ENCODE measurements around the gene CACNA1G.

CACNA1G gene

DNA sequence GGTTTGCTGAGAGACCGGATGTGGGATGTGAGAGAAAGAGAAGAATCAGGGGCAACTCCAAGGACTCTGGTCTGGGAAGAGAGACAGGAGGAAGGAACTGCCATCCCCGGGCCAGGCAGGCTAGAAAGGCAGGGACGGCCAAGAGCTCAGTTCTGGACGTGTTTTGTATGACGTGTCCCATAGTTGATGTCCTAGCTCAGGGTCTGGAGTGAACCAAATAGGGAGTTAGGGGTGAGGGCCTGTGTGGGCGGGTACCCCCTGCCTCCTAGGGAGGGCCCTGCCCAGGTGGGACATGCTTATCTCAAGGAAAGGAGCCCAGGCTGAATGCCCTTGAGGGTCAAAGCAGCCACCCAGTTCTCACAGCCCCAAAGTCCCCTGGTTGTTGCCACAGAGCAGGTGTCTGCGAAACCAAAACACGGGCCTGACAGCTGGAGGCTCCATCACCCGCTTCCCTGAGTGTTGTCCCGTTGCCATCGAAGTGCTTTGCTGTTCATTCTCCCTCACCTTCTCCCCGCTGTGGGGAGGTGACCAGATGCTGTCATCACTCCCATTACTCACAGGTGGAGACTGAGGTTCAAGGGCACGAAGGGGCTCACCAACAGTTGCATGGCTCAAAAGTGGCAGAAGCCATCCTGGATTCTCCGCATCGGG, 81.7 kb downstream of the CACNA1G start:
- H3K27ac ChIP-seq (ENCODE audit: low read depth, low read length, poor library complexity, severe bottlenecking), result no peak overlapping the region
- no peaks in the 10 kb centered on the region for H3K9me2 ChIP-seq (ENCODE audit: low read depth, low read length)
- TF ChIP-seq EZH2 (IDR thresholded peaks at IDR 0.05; ENCODE audit: borderline replicate concordance, low read length), result no peak
- TF ChIP-seq, protein P1, sequence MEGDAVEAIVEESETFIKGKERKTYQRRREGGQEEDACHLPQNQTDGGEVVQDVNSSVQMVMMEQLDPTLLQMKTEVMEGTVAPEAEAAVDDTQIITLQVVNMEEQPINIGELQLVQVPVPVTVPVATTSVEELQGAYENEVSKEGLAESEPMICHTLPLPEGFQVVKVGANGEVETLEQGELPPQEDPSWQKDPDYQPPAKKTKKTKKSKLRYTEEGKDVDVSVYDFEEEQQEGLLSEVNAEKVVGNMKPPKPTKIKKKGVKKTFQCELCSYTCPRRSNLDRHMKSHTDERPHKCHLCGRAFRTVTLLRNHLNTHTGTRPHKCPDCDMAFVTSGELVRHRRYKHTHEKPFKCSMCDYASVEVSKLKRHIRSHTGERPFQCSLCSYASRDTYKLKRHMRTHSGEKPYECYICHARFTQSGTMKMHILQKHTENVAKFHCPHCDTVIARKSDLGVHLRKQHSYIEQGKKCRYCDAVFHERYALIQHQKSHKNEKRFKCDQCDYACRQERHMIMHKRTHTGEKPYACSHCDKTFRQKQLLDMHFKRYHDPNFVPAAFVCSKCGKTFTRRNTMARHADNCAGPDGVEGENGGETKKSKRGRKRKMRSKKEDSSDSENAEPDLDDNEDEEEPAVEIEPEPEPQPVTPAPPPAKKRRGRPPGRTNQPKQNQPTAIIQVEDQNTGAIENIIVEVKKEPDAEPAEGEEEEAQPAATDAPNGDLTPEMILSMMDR (IDR thresholded peaks at IDR 0.05; ENCODE audit: low read length), result no peak
- H3K27me3 ChIP-seq (ENCODE audit: insufficient read depth, low read length), result no peaks in the 10 kb centered on the region
- no peaks in the 10 kb centered on the region for H3K9me3 ChIP-seq (ENCODE audit: low read length)
- no peak overlapping the region for H3K4me2 ChIP-seq (ENCODE audit: low read length)
- H3K4me3 ChIP-seq (ENCODE audit: low read depth, low read length, poor library complexity, severe bottlenecking), result no peak overlapping the region
- no peaks in the 10 kb centered on the region for H3F3A ChIP-seq (ENCODE audit: insufficient read depth, low read length)
- no peak overlapping the region for H3K9ac ChIP-seq (ENCODE audit: low read length)
- no peaks in the 10 kb centered on the region for H3K36me3 ChIP-seq (ENCODE audit: insufficient read depth, low read length)
- H4K20me1 ChIP-seq (ENCODE audit: insufficient read depth, low read length), result no peaks in the 10 kb centered on the region
- no peaks in the 10 kb centered on the region for H3K79me2 ChIP-seq (ENCODE audit: insufficient read depth, low read length)
- H3K4me1 ChIP-seq (ENCODE audit: insufficient read depth, low read length, severe bottlenecking), result no peaks in the 10 kb centered on the region
- H2AFZ ChIP-seq (ENCODE audit: low read length), result no peak overlapping the region

DNA sequence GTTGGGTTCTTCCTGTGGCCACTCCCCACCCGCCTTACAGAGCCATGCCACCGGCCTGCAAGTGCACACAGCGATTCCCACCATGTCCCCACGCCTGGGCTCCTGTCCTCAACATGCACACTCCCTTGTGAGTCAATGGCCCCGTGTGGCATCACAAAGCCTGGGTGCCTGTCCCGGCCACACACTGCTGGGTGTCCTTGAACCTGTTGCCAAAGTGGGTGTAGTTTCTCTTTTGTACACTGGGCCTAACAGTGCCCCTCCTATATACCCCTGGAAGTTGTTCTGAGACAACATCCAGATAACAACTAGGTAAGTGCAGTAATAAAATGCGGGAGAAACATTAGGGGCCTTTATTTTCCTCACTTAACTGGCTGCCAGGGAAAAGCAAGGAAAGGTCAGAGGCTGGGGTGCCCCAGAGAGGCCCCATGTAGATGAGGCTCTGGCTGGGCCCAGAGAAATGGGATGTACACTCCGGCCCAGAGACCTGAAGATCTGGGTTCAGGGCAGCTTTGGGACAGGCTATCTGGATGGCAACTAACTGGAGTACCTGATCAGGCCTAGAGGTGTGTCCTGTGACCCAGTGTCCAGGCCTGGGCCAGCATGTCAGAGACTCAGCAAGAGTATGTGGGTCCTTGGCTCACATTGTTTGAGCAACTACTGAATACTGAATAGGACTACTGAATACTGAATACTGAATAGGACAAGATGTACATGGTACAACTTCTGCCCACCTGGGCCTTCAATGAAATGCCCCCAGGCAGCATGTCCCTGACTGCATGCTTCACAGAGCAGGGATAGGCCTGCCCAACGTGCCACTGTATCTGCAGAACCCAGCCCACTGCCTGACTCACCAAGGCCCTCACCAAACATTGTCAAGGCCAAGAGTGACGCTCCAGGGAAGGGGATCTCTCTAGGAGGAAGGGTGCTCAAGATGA, 82.5 kb downstream of the CACNA1G start:
- Histone ChIP-seq H3K27ac (ENCODE audit: low read depth, low read length, poor library complexity, severe bottlenecking) (no peak overlapping the region), H3F3A (ENCODE audit: insufficient read depth, low read length) (no peaks in the 10 kb centered on the region), H3K9me2 (ENCODE audit: low read depth, low read length) (no peaks in the 10 kb centered on the region), H3K9me3 (ENCODE audit: low read length) (no peaks in the 10 kb centered on the region), H3K4me1 (ENCODE audit: insufficient read depth, low read length, severe bottlenecking) (no peaks in the 10 kb centered on the region), H3K36me3 (ENCODE audit: insufficient read depth, low read length) (no peaks in the 10 kb centered on the region), H3K79me2 (ENCODE audit: insufficient read depth, low read length) (no peaks in the 10 kb centered on the region), H3K27me3 (ENCODE audit: insufficient read depth, low read length) (no peaks in the 10 kb centered on the region), H4K20me1 (ENCODE audit: insufficient read depth, low read length) (no peaks in the 10 kb centered on the region), H3K4me2 (ENCODE audit: low read length) (no peak overlapping the region), H3K9ac (ENCODE audit: low read length) (no peak overlapping the region), H3K4me3 (ENCODE audit: low read depth, low read length, poor library complexity, severe bottlenecking) (no peak overlapping the region), H2AFZ (ENCODE audit: low read length) (no peak overlapping the region)
- no peak for TF ChIP-seq EZH2 (IDR thresholded peaks at IDR 0.05; ENCODE audit: borderline replicate concordance, low read length)
- TF ChIP-seq, protein P1 (IDR thresholded peaks at IDR 0.05; ENCODE audit: low read length), result no peak

DNA sequence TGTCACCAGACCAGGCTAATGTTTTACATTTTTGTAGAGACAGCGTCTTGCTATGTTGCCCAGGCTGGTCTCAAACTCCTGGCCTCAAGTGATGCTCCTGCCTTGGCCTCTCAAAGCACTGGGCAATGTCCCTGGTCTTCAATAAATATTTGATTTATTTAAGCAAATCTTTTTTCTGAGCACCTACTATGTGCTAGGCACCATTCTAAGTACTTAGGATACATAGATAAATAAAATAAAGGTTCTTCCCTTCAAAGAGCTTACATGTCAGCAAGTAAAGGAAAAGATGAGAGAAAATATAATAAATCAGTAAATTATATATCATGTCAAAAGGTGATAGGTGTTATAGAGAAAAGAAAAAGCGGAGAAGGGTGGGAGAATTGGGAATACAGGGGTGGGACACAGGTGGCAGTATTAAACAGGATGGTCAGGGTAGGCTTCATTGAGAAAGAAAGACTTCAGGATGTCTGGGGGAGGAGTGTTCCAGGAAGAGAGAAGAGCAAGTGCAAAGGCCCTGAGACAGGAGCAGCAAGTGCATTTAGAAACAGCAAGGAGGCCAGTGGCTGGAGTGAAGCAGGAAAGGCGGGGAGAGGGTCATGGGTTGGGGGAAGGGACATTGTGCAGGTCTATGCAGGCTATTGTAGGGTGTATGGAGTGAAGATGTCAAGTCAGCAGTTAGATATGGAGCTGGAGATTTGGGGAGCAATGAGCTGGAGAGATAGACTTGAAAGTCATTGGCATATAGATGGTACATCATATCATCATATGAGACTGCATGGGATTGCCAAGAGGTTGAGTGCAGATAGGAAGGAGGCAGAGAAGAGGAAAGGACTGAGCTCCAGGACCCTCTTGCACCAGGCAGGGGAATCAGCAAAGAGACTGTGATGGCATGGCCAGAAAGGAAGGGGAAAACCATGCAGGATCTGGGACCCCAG, 85.5 kb downstream of the CACNA1G start:
- Histone ChIP-seq H3K4me2 (ENCODE audit: low read length) (no peak overlapping the region), H3K27me3 (ENCODE audit: insufficient read depth, low read length) (peaks cover 5% of the 10 kb centered on the region; the same call in 1 of the 2 replicates), H3K9ac (ENCODE audit: low read length) (no peak overlapping the region), H3K79me2 (ENCODE audit: insufficient read depth, low read length) (no peaks in the 10 kb centered on the region), H3K4me1 (ENCODE audit: insufficient read depth, low read length, severe bottlenecking) (no peaks in the 10 kb centered on the region), H3F3A (ENCODE audit: insufficient read depth, low read length) (no peaks in the 10 kb centered on the region), H3K9me3 (ENCODE audit: low read length) (no peaks in the 10 kb centered on the region), H3K4me3 (ENCODE audit: low read depth, low read length, poor library complexity, severe bottlenecking) (no peak overlapping the region), H4K20me1 (ENCODE audit: insufficient read depth, low read length) (no peaks in the 10 kb centered on the region), H3K36me3 (ENCODE audit: insufficient read depth, low read length) (no peaks in the 10 kb centered on the region), H3K27ac (ENCODE audit: low read depth, low read length, poor library complexity, severe bottlenecking) (no peak overlapping the region), H3K9me2 (ENCODE audit: low read depth, low read length) (no peaks in the 10 kb centered on the region), H2AFZ (ENCODE audit: low read length) (no peak overlapping the region)
- no peak for TF ChIP-seq EZH2 (IDR thresholded peaks at IDR 0.05; ENCODE audit: borderline replicate concordance, low read length)
- TF ChIP-seq, protein P1 (IDR thresholded peaks at IDR 0.05; ENCODE audit: low read length), result no peak
